K562 (cell line): ENCODE data around the gene AANAT. TPM values are rescaled to one million over a fixed set of nuclear protein-coding genes. Genes with fewer than 3 reads are reported as not detected.

Experiments
- ATAC-seq: fragments of 200-7000 bp; cut with Tn5 transposase; 3 replicates; pipeline ENCODE4 v1.9.1; 2020; ENCODE audit warnings: moderate library complexity
- BruUV-seq: library from RNA; stranded (reverse); fragments of 400-500 nt; replicated peaks from 2 replicates; lab custom pipeline; 2021; lab: Mats Ljungman, UMichigan
- CTCF ChIA-PET: fragments of 300-600 bp; formaldehyde crosslinking; extraction: SDS; loops from one replicate; lab custom pipeline; 2021; ENCODE audit warnings: low intra/inter-chr PET ratio; lab: Yijun Ruan, JAX
- POLR2A ChIA-PET: fragments of 300-600, 350-650 bp; sonication (Branson Sonifier 250); formaldehyde crosslinking; extraction: SDS; loops from one replicate; lab custom pipeline; 2021; ENCODE audit warnings: antibody characterized with exemption, inconsistent platforms; lab: Yijun Ruan, JAX
- DNase-seq, 4 experiments: peaks; one replicate each; pipeline versions ENCODE4 v3.0.0 to v3.0.0-alpha.2; 2011 to 2018; ENCODE audit warnings: low spot score in 3 of 4, mixed read lengths in 3 of 4; ENCODE audit errors: extremely low read depth in 1 of 4
- FAIRE-seq: peaks from 2 replicates; lab custom pipeline; 2011; peaks lifted over from hg19 to GRCh38; lab: Jason Lieb, UNC
- H2AFZ ChIP-seq: 2 replicates; pipeline ENCODE4 v1.6.0; 2011; ENCODE audit warnings: low read depth, low read length, control low read depth, inconsistent platforms
- H3K27ac ChIP-seq: fragments of 200-600 bp; 3 replicates; pipeline ENCODE4 v1.8.0; 2011; ENCODE audit warnings: low read depth, mild to moderate bottlenecking, control low read depth, inconsistent platforms, low read length, moderate library complexity, mixed read lengths; ENCODE audit errors: extremely low read depth
- H3K27me3 ChIP-seq, 2 experiments: fragments of 300-600 bp in 1 of 2; 2 replicates in 1 of 2; 3 replicates in 1 of 2; pipeline versions ENCODE4 v1.6.0 to v1.8.0; 2011; ENCODE audit warnings: inconsistent platforms in 2 of 2, low read length in 2 of 2, mild to moderate bottlenecking in 1 of 2, mixed read lengths in 1 of 2, moderate library complexity in 1 of 2; ENCODE audit not compliant: control insufficient read depth in 2 of 2, insufficient read depth in 2 of 2
- H3K36me3 ChIP-seq: fragments of 300-600 bp; 3 replicates; pipeline ENCODE4 v1.8.0; 2011; ENCODE audit warnings: mild to moderate bottlenecking, low read length, inconsistent platforms; ENCODE audit not compliant: control insufficient read depth, insufficient read depth
- H3K4me1 ChIP-seq, 2 experiments: fragments of 200-600 bp in 1 of 2; replicated peaks in 1 of 2; 2 replicates in 1 of 2; 3 replicates in 1 of 2; pipeline versions ENCODE4 v1.5.1 to v1.8.0; 2011; ENCODE audit warnings: inconsistent platforms in 2 of 2, low read length in 2 of 2, mild to moderate bottlenecking in 1 of 2, mixed read lengths in 1 of 2, moderate library complexity in 1 of 2; ENCODE audit not compliant: control insufficient read depth in 2 of 2, insufficient read depth in 2 of 2
- H3K4me2 ChIP-seq: 2 replicates; pipeline ENCODE4 v1.6.1; 2011; ENCODE audit warnings: low read length, control low read depth, inconsistent platforms, mixed read lengths; ENCODE audit not compliant: insufficient read depth
- H3K4me3 ChIP-seq: fragments of 200-600 bp; sonication (generic), shearing (Covaris generic); 2 replicates; pipeline ENCODE4 v1.5.1; 2016; ENCODE audit warnings: control low read depth, inconsistent platforms
- H3K79me2 ChIP-seq: fragments of 200-600 bp; 3 replicates; pipeline ENCODE4 v1.8.0; 2011; ENCODE audit warnings: low read length, inconsistent platforms; ENCODE audit not compliant: control insufficient read depth, insufficient read depth
- H3K9ac ChIP-seq, 2 experiments: 2 replicates each; pipeline versions ENCODE4 v1.6.0 to v1.6.1; 2011; ENCODE audit warnings: low read depth in 2 of 2, low read length in 2 of 2, control low read depth in 1 of 2, inconsistent platforms in 1 of 2, mild to moderate bottlenecking in 1 of 2, mixed read lengths in 1 of 2; ENCODE audit not compliant: insufficient read depth in 1 of 2
- H3K9me1 ChIP-seq: one replicate; pipeline ENCODE4 v1.6.0; 2011; ENCODE audit warnings: inconsistent platforms, mild to moderate bottlenecking, low read length, moderate library complexity; ENCODE audit not compliant: control insufficient read depth, insufficient read depth
- H3K9me3 ChIP-seq: replicated peaks from 2 replicates; pipeline ENCODE4 v1.5.1; 2011; ENCODE audit warnings: low read depth, low read length, inconsistent platforms; ENCODE audit not compliant: control insufficient read depth, insufficient read depth
- H4K20me1 ChIP-seq: replicated peaks from 2 replicates; pipeline ENCODE4 v1.6.1; 2011; ENCODE audit warnings: low read length, inconsistent platforms, mixed read lengths; ENCODE audit not compliant: control insufficient read depth, insufficient read depth
- HOXB6 ChIP-seq: fragments of 250-450 bp; sonication (Bioruptor Pico); IDR thresholded peaks from 2 replicates; pipeline ENCODE4 v1.5.1; 2022; ENCODE audit warnings: mild to moderate bottlenecking, borderline replicate concordance
- NBN ChIP-seq: fragments of 450-650 bp; IDR thresholded peaks from 2 replicates; pipeline ENCODE4 v1.6.1; 2016; ENCODE audit warnings: low read depth, mild to moderate bottlenecking
- NRF1 ChIP-seq, 2 experiments: fragments of 450-650 bp; IDR thresholded peaks in 1 of 2; conservative IDR thresholded peaks in 1 of 2; 2 replicates each; pipeline ENCODE4 v1.6.1; 2014; ENCODE audit warnings: mild to moderate bottlenecking in 2 of 2
- SAFB ChIP-seq: fragments of 200-400 bp; formaldehyde crosslinking; IDR thresholded peaks from 2 replicates; pipeline ENCODE4 v1.6.1; 2017; ENCODE audit warnings: low read depth, low read length, borderline replicate concordance
- SMC3 ChIP-seq: conservative IDR thresholded peaks from 2 replicates; pipeline ENCODE4 v1.6.1; 2011; ENCODE audit warnings: low read depth, low read length, improper control_type of control experiment; ENCODE audit not compliant: insufficient read depth
- TCF3 ChIP-seq: sonication (generic); formaldehyde crosslinking; IDR thresholded peaks from 2 replicates; pipeline ENCODE4 v1.4.0; 2020; ENCODE audit warnings: mild to moderate bottlenecking, missing genetic modification reagents
- YY1 ChIP-seq, 3 experiments: IDR thresholded peaks; 2 replicates each; pipeline ENCODE4 v1.6.1; 2011; ENCODE audit warnings: low read length in 2 of 3, mild to moderate bottlenecking in 2 of 3, moderate library complexity in 2 of 3, borderline replicate concordance in 1 of 3, control low read depth in 1 of 3, low read depth in 1 of 3; ENCODE audit not compliant: insufficient read depth in 3 of 3, insufficient replicate concordance in 2 of 3, control insufficient read depth in 1 of 3, insufficient read length in 1 of 3; ENCODE audit errors: extremely low read depth in 1 of 3
- ZBTB7A ChIP-seq: IDR thresholded peaks from 2 replicates; pipeline ENCODE4 v1.6.1; 2011; ENCODE audit warnings: low read depth, mild to moderate bottlenecking, low read length, moderate library complexity, borderline replicate concordance; ENCODE audit not compliant: control insufficient read depth
- ZNF263 ChIP-seq: sonication (generic); formaldehyde crosslinking; IDR thresholded peaks from 2 replicates; pipeline ENCODE4 v1.8.0; 2022; ENCODE audit warnings: mild to moderate bottlenecking, missing genetic modification reagents, borderline replicate concordance
- ZNF282 ChIP-seq: sonication (generic); formaldehyde crosslinking; IDR thresholded peaks from 2 replicates; pipeline ENCODE4 v1.8.1; 2023; ENCODE audit warnings: missing genetic modification reagents
- ZNF316 ChIP-seq: fragments of 450-650 bp; IDR thresholded peaks from 2 replicates; pipeline ENCODE4 v1.6.1; 2016
- ZNF699 ChIP-seq: fragments of 250-450 bp; sonication (Bioruptor Pico); IDR thresholded peaks from 2 replicates; pipeline ENCODE4 v1.8.0; 2021; ENCODE audit warnings: mild to moderate bottlenecking, moderate library complexity; ENCODE audit not compliant: insufficient replicate concordance
- ZZZ3 ChIP-seq: fragments of 450-650 bp; IDR thresholded peaks from 2 replicates; pipeline ENCODE4 v1.6.1; 2016; ENCODE audit warnings: antibody characterized with exemption, mild to moderate bottlenecking, moderate library complexity
- WGBS: fragments of 100-300 bp; shearing (Covaris generic); methylation state at CpG from one replicate; pipeline ENCODE4 v1.1.6; 2016; ENCODE audit warnings: low coverage, mixed read lengths; ENCODE audit not compliant: insufficient coverage; ENCODE audit errors: missing lambda C conversion rate; 5-methylcytosine and 5-hydroxymethylcytosine counted together
- in situ Hi-C: fragments of 300-500 bp; cut with MboI; formaldehyde crosslinking; loops from 4 replicates; pipeline ENCODE4 v1.15.0; 2018; ENCODE audit warnings: inconsistent platforms, mixed read lengths
- intact Hi-C: fragments of 100-400 bp; cut with micrococcal nuclease; formaldehyde crosslinking; loops from 2 replicates; pipeline ENCODE4 v1.14.2; 2022
- polyA plus RNA-seq, 8 experiments: library from polyadenylated mRNA; depleted of rRNA in 4 of 8; stranded (reverse) in 5 of 8; unstranded in 3 of 8; fragments of >200 nt; fragmentation: Nextera tagmentation in 2 of 8; fragmentation: Illumina TruSeq in 1 of 8; extraction: Ambion mirVana in 2 of 8; extraction: Trizol in 1 of 8; gene quantifications; 2 replicates each; pipeline versions ENCODE4 v1.2.1 to v1.2.3, GENCODE V29; 2011 to 2014; ENCODE audit warnings: inconsistent platforms in 1 of 8, missing spikeins in 1 of 8
- total RNA-seq, 7 experiments: library from RNA; depleted of rRNA in 6 of 7; stranded (reverse); fragments of >200 nt in 6 of 7; fragmentation: Illumina TruSeq in 2 of 7; extraction: Trizol in 2 of 7; gene quantifications; 2 replicates each; pipeline versions ENCODE4 v1.2.1 to v1.2.3, GENCODE V29; 2011 to 2021; ENCODE audit warnings: low replicate concordance in 1 of 7
- TF ChIP-seq, protein P1 (sequence below): fragments of 250-450 bp; sonication (Bioruptor Pico); IDR thresholded peaks from 2 replicates; pipeline ENCODE4 v1.5.0; 2022; ENCODE audit warnings: mild to moderate bottlenecking
- TF ChIP-seq, protein P2 (sequence below), 3 experiments: IDR thresholded peaks in 2 of 3; conservative IDR thresholded peaks in 1 of 3; 2 replicates each; pipeline ENCODE4 v1.5.1; 2011 to 2012; ENCODE audit warnings: low read length in 3 of 3, mild to moderate bottlenecking in 3 of 3, control low read depth in 2 of 3, improper control_type of control experiment in 1 of 3, inconsistent platforms in 1 of 3, low read depth in 1 of 3, mixed read lengths in 1 of 3, moderate library complexity in 1 of 3; ENCODE audit not compliant: insufficient read depth in 2 of 3

AANAT gene
- total and polyA plus RNA-seq, 9 of the 15 experiments (the other 6 are each of a cell fraction or from before 2014, with no cell fraction given): not detected

DNA sequence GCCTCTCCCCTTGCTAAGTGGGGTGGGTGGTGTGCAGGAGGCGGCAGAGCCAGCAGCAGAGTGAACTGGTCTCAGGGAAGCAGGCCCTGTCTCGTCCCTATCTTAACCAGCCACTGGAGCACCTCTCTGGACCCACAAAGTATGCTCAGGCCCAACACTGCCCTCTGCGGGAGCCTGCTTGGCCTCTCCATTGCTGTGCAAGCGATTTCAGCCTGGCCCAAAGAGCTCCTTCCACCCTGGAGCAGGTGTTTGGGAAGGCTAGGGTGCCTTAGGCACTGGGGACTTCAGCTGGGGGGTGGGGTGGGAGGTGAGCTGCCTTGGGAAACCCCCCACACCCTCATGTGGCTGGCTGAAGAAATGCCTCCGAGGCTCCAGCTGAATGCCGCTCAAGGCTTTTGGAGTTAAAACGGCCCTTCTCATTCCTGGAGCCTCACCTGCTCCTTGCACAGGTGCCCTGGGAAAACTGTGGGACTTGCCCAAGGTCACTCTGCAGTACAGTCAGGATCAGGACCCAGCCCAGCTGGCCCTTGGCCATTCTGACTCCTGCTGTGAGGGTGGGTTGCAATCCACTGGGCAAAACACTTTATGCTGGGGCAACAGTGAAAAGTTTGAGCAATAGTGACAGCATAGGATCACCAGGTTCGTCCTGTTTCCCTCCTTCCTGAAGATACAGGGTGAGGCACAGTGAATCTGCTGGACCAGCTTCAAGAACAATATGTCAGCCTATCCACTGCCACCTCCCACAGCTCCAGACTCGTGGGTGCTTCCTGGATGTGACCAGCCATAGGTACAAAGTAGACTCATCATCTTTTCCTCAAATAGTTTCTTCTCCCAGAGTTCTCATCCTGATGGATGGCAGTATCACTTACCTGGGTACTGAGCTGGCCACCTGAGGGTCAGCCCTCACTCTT is 8.6 kb upstream of the AANAT start:
- peak; percentile 98 for ATAC-seq
- Histone ChIP-seq H3K9me1 (no peaks in the 10 kb centered on the region), H4K20me1 (no peaks in the 10 kb centered on the region), H3K27me3 (peaks cover 4 to 15% of the 10 kb centered on the region in 2 experiments; a peak in 2 of 5 replicates), H3K27ac (no peak overlapping the region), H3K36me3 (no peaks in the 10 kb centered on the region), H3K4me3 (no peak overlapping the region), H2AFZ (0 out of 2 replicates have a peak overlapping the region, but pooled peaks have one; percentile 22), H3K4me2 (no peak overlapping the region), H3K9me3 (no peaks in the 10 kb centered on the region), H3K4me1 (peaks cover 0 to 8% of the 10 kb centered on the region in 2 experiments; a peak in 3 of 5 replicates), H3K9ac (0 out of 4 replicates have a peak overlapping the region, but pooled peaks of 1 of the 2 experiments have one; percentile 26), H3K79me2 (no peaks in the 10 kb centered on the region)
- POLR2A ChIA-PET: interaction anchor here (0.9 to 1.6 kb wide), 8 partner anchors 10 to 155 kb away, joined by 3 to 7 read pairs (median 4); no protein-coding TSS in a partner anchor
- CTCF ChIA-PET: interaction anchor here (0.7 to 4.1 kb wide), 7 partner anchors 45 to 239 kb away, joined by 3 to 38 read pairs (median 4); no protein-coding TSS in a partner anchor
- in situ Hi-C loops: loop anchor here (5.0 kb wide), 1 partner anchor 57 kb away; no protein-coding TSS in a partner anchor
- BruUV-seq: no TSS peak
- intact Hi-C loops: loop anchor here (1.0 to 2.0 kb wide), 3 partner anchors 51 to 154 kb away; no protein-coding TSS in a partner anchor
- FAIRE-seq: peak; percentile 82
- peak; percentile 52 to 84 (median 70) for DNase-seq
- WGBS: 23% methylated on average over 9 of the region's 9 CpGs
- 0 out of 2 replicates have a peak, but pooled peaks have one; percentile 37 for TF ChIP-seq TCF3
- peak in 1 of 2 experiments; percentile 18; a peak in 1 of 4 replicates for TF ChIP-seq NRF1 (conservative IDR thresholded peaks at IDR 0.05 in 1 of 2, IDR thresholded peaks at IDR 0.05 in 1 of 2)
- 0 out of 2 replicates have a peak, but pooled peaks have one; percentile 25 for TF ChIP-seq NBN
- TF ChIP-seq, protein P1, sequence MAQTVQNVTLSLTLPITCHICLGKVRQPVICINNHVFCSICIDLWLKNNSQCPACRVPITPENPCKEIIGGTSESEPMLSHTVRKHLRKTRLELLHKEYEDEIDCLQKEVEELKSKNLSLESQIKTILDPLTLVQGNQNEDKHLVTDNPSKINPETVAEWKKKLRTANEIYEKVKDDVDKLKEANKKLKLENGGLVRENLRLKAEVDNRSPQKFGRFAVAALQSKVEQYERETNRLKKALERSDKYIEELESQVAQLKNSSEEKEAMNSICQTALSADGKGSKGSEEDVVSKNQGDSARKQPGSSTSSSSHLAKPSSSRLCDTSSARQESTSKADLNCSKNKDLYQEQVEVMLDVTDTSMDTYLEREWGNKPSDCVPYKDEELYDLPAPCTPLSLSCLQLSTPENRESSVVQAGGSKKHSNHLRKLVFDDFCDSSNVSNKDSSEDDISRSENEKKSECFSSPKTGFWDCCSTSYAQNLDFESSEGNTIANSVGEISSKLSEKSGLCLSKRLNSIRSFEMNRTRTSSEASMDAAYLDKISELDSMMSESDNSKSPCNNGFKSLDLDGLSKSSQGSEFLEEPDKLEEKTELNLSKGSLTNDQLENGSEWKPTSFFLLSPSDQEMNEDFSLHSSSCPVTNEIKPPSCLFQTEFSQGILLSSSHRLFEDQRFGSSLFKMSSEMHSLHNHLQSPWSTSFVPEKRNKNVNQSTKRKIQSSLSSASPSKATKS (CRISPR knock-in tag): no peak
- TF ChIP-seq ZNF282 (CRISPR knock-in tag): no peak
- TF ChIP-seq HOXB6 (CRISPR knock-in tag): no peak
- TF ChIP-seq ZNF316: 0 out of 2 replicates have a peak, but pooled peaks have one; percentile 21
- peak; percentile 79 for TF ChIP-seq SMC3
- TF ChIP-seq ZNF263 (CRISPR knock-in tag): peak; percentile 69; the same call in 1 of the 2 replicates
- TF ChIP-seq, protein P2, sequence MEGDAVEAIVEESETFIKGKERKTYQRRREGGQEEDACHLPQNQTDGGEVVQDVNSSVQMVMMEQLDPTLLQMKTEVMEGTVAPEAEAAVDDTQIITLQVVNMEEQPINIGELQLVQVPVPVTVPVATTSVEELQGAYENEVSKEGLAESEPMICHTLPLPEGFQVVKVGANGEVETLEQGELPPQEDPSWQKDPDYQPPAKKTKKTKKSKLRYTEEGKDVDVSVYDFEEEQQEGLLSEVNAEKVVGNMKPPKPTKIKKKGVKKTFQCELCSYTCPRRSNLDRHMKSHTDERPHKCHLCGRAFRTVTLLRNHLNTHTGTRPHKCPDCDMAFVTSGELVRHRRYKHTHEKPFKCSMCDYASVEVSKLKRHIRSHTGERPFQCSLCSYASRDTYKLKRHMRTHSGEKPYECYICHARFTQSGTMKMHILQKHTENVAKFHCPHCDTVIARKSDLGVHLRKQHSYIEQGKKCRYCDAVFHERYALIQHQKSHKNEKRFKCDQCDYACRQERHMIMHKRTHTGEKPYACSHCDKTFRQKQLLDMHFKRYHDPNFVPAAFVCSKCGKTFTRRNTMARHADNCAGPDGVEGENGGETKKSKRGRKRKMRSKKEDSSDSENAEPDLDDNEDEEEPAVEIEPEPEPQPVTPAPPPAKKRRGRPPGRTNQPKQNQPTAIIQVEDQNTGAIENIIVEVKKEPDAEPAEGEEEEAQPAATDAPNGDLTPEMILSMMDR (IDR thresholded peaks at IDR 0.05 in 2 of 3, conservative IDR thresholded peaks at IDR 0.05 in 1 of 3; ENCODE audit: insufficient read depth in 2 of 3, low read depth in 1 of 3, low read length in 3 of 3): peak; percentile 82 to 92 (median 89)
- TF ChIP-seq ZNF699 (CRISPR knock-in tag): no peak
- peak in 1 of 3 experiments; percentile 40 for TF ChIP-seq YY1 (IDR thresholded peaks at IDR 0.05; ENCODE audit: borderline replicate concordance in 1 of 3, control insufficient read depth in 1 of 3, extremely low read depth in 1 of 3, insufficient read depth in 3 of 3, insufficient read length in 1 of 3, insufficient replicate concordance in 2 of 3, low read depth in 1 of 3, low read length in 2 of 3)
- 0 out of 2 replicates have a peak, but pooled peaks have one; percentile 18 for TF ChIP-seq ZBTB7A
- no peak for TF ChIP-seq ZZZ3
- no peak for TF ChIP-seq SAFB
